Mucosa of rectum (tissue), 2 donors: ENCODE measurements around the gene MYH11.

Experiments
- H3K27ac ChIP-seq, 2 donors: one replicate each; pipeline ENCODE4 v1.7.0; 2013; ENCODE audit warnings: inconsistent platforms in 2 of 2, low read depth in 2 of 2, low read length in 2 of 2
- H3K27me3 ChIP-seq, 2 donors: one replicate each; pipeline ENCODE4 v1.7.0; 2013; ENCODE audit warnings: low read length in 2 of 2; ENCODE audit not compliant: control insufficient read depth in 2 of 2, insufficient read depth in 2 of 2
- H3K36me3 ChIP-seq, 2 donors: one replicate each; pipeline ENCODE4 v1.7.0; 2013; ENCODE audit warnings: low read length in 2 of 2; ENCODE audit not compliant: control insufficient read depth in 2 of 2, insufficient read depth in 2 of 2
- H3K4me1 ChIP-seq, 2 donors: one replicate each; pipeline ENCODE4 v1.7.0; 2013; ENCODE audit warnings: low read length in 2 of 2, mild to moderate bottlenecking in 1 of 2; ENCODE audit not compliant: control insufficient read depth in 2 of 2, insufficient read depth in 2 of 2
- H3K4me3 ChIP-seq, 2 donors: one replicate each; pipeline ENCODE4 v1.7.0; 2013; ENCODE audit warnings: low read length in 2 of 2
- H3K9ac ChIP-seq, 2 donors: one replicate each; pipeline ENCODE4 v1.7.0; 2013; ENCODE audit warnings: low read length in 2 of 2, low read depth in 1 of 2, mild to moderate bottlenecking in 1 of 2
- H3K9me3 ChIP-seq, 2 donors: one replicate each; pipeline ENCODE4 v1.7.0; 2013; ENCODE audit warnings: low read length in 2 of 2; ENCODE audit not compliant: control insufficient read depth in 2 of 2
- donor health status: healthy.
- donor health status: Normal muscosa, but diverticular disease.

Gene MYH11

GRCh38 chr16:15748654-15749053, 108.2 kb downstream of the MYH11 start:
- Histone ChIP-seq H3K9ac (no peak overlapping the region), H3K36me3 (peaks cover 0 to 4% of the 10 kb centered on the region in 2 donors), H3K4me1 (no peaks in the 10 kb centered on the region), H3K27ac (no peak overlapping the region), H3K4me3 (no peak overlapping the region), H3K27me3 (no peaks in the 10 kb centered on the region), H3K9me3 (no peaks in the 10 kb centered on the region)

GRCh38 chr16:15747937-15748336, 108.9 kb downstream of the MYH11 start:
- H3K4me3 ChIP-seq = no peak overlapping the region
- H3K36me3 ChIP-seq = peaks cover 0 to 4% of the 10 kb centered on the region in 2 donors
- H3K4me1 ChIP-seq = no peaks in the 10 kb centered on the region
- H3K27ac ChIP-seq = no peak overlapping the region
- H3K9ac ChIP-seq = no peak overlapping the region
- H3K9me3 ChIP-seq = no peaks in the 10 kb centered on the region
- H3K27me3 ChIP-seq = no peaks in the 10 kb centered on the region

DNA sequence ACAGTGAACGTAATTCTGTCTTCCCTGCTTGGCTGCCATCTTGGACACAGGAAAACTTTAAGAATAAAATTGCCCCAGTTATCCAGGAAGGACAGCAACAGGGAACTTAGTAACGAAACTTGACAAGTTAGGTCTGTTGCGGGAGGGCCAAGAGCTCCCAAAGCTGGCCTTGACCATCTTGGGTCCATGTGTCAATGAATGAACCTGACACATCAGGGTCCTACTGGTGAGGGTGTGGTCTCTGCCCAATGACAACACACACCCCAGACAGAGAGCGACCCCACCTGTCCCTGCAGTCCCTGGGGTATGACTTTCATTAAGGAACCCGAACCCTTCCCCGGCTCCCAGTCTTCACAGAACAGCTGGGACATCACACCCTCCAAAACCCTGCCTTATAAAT, 110.5 kb downstream of the MYH11 start:
- no peak overlapping the region for H3K4me3 ChIP-seq
- no peaks in the 10 kb centered on the region for H3K9me3 ChIP-seq
- H3K4me1 ChIP-seq = no peaks in the 10 kb centered on the region

DNA sequence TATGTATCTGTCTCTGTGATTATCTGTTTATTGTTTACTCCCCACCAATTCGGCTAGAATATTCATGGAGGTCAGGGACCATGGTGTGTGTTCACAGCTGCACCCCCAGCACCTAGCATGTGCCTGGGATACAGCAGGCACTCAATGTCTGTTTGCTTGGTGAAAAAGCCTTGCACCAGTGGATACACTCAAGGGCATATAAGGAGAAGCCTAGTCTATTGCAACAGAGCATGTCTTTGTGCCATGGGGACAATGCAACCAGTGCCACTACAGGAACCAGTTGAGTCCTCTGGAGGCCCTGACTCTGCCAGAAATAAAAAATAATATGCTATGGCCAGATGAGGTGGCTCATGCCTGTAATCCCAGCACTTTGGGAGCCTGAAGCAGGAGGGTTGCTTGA, 113.2 kb downstream of the MYH11 start:
- Histone ChIP-seq H3K27me3 (no peaks in the 10 kb centered on the region), H3K9ac (no peak overlapping the region), H3K27ac (no peak overlapping the region), H3K4me3 (no peak overlapping the region), H3K9me3 (no peaks in the 10 kb centered on the region), H3K36me3 (peaks cover 0 to 4% of the 10 kb centered on the region in 2 donors), H3K4me1 (no peaks in the 10 kb centered on the region)

More for the DNA sequence above, 110.5 kb downstream of the MYH11 start:
- Histone ChIP-seq H3K27me3 (no peaks in the 10 kb centered on the region), H3K9ac (no peak overlapping the region), H3K27ac (no peak overlapping the region), H3K36me3 (peaks cover 0 to 4% of the 10 kb centered on the region in 2 donors)

- Histone ChIP-seq H3K27me3 (no peaks in the 10 kb centered on the region), H3K36me3 (no peaks in the 10 kb centered on the region), H3K27ac (no peak overlapping the region), H3K9me3 (no peaks in the 10 kb centered on the region), H3K9ac (no peak overlapping the region), H3K4me3 (no peak overlapping the region), H3K4me1 (no peaks in the 10 kb centered on the region)
Measured at GRCh38 chr16:15742716-15743115, 114.1 kb downstream of the MYH11 start.

DNA sequence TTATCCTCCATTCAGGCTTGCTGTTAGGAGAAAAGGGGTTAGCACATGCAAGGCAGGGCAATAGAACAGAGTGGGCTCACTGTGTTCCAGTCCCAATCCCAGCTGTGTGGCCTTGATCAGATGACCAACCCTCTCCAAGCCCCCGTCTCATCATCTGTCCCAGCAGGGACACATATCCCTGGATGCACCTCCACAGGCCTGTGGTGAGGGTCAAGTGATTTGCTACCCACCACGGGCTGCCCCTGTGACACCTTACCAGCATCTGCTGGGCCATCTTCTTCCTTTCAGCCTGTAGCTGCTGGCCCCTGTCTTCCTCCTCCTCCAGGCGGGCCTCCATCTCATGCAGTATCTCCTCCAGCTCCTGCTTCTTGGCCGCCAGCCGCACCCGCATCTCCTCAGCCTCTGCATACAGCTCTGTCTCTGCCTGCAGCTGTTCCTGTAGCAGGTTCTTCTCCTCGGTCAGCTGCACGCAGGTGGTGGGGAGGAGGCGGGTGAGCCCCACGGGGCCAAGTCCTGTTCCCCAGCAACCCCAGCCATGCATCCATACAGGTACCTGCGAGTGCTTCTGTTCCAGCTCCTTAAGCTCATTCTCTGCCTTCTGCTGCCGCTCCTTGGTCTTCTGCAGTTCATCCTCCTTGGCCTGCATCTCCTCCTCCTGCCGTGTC, 115.5 kb downstream of the MYH11 start:
- Histone ChIP-seq H3K36me3 (no peaks in the 10 kb centered on the region), H3K9ac (no peak overlapping the region), H3K9me3 (no peaks in the 10 kb centered on the region), H3K4me1 (no peaks in the 10 kb centered on the region), H3K4me3 (no peak overlapping the region), H3K27ac (no peak overlapping the region), H3K27me3 (no peaks in the 10 kb centered on the region)

GRCh38 chr16:15739950-15740349, 116.9 kb downstream of the MYH11 start:
- H3K4me3 ChIP-seq = no peak overlapping the region
- no peak overlapping the region for H3K27ac ChIP-seq

DNA sequence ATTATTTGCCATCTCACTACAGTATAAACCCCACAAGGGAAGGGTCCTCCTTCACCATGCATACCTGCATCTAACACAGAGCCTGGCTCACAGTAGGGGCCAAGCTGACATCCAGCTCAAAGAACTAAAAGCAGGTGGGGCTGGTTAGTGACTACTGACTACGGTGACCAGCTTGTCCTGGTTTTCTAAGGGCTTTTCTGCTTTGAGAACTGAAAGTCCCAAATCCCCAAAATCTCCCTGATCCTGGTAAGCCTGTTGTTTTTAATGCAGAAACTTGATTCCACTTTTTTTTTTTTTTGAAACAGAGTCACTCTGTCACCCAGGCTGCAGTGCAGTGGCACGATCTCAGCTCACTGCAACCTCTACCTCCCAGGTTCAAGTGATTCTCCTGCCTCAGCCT, 117.4 kb downstream of the MYH11 start:
- no peaks in the 10 kb centered on the region for H3K27me3 ChIP-seq
- no peaks in the 10 kb centered on the region for H3K36me3 ChIP-seq
- H3K9ac ChIP-seq = no peak overlapping the region
- no peaks in the 10 kb centered on the region for H3K9me3 ChIP-seq
- no peak overlapping the region for H3K27ac ChIP-seq
- no peaks in the 10 kb centered on the region for H3K4me1 ChIP-seq
- no peak overlapping the region for H3K4me3 ChIP-seq

More at GRCh38 chr16:15739950-15740349, 116.9 kb downstream of the MYH11 start:
- Histone ChIP-seq H3K27me3 (no peaks in the 10 kb centered on the region), H3K9me3 (no peaks in the 10 kb centered on the region), H3K9ac (no peak overlapping the region), H3K4me1 (no peaks in the 10 kb centered on the region), H3K36me3 (no peaks in the 10 kb centered on the region)

DNA sequence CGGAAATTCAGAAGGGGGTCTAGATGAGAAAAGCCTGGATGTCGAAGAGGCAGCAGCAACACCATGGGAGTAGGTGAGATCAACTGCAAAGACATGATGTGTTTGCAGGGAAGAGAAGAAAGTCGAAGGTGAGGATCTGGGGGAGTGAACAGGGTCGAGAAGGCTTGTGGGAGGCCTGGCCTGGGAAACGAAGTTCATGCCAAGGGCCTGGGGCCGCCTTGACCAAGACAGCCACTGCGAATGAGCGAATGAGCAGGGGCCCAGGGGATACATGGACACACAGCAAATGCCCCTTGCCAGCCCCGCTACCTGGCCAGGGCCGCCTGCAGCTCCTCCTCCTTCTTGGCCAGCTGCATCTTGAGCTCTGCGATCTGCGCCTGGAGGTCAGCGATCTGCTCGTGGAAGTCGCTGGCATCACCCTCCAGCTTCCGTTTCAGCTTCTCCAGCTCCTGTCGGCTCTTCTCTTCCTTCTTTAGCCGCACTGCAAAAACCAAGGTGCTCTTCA, 119.6 kb downstream of the MYH11 start:
- Histone ChIP-seq H3K27me3 (no peaks in the 10 kb centered on the region), H3K27ac (no peak overlapping the region), H3K4me3 (no peak overlapping the region), H3K9ac (no peak overlapping the region), H3K4me1 (no peaks in the 10 kb centered on the region), H3K36me3 (no peaks in the 10 kb centered on the region), H3K9me3 (no peaks in the 10 kb centered on the region)

GRCh38 chr16:15736529-15736928, 120.3 kb downstream of the MYH11 start:
- Histone ChIP-seq H3K27me3 (no peaks in the 10 kb centered on the region), H3K27ac (no peak overlapping the region), H3K9me3 (no peaks in the 10 kb centered on the region), H3K4me3 (no peak overlapping the region), H3K36me3 (no peaks in the 10 kb centered on the region), H3K4me1 (no peaks in the 10 kb centered on the region), H3K9ac (no peak overlapping the region)
